H1 (cell line): ENCODE results near the gene PRR23B. TPM values are rescaled to one million over a fixed set of nuclear protein-coding genes. Genes with fewer than 3 reads are reported as not detected.
A peak's percentile ranks its signal among the peaks of the same experiment; 100 is the strongest.

Experiments
- CTCF ChIA-PET: fragments of 300-600 bp; sonication (Branson Sonifier 250); formaldehyde crosslinking; loops from one replicate; lab custom pipeline; 2021; ENCODE audit not compliant: partially characterized antibody; lab: Charles Lee
- POLR2A ChIA-PET: fragments of 300-600 bp; sonication (Branson Sonifier 250); formaldehyde crosslinking; loops from one replicate; lab custom pipeline; 2021; ENCODE audit warnings: inconsistent platforms; ENCODE audit not compliant: partially characterized antibody; lab: Charles Lee
- DNase-seq, 2 experiments: peaks; one replicate each; pipeline versions ENCODE4 v3.0.0 to v3.0.0-alpha.2; 2010 to 2022; ENCODE audit warnings: low spot score in 2 of 2, low read depth in 1 of 2, mixed read lengths in 1 of 2
- FAIRE-seq: peaks from 2 replicates; lab custom pipeline; 2011; peaks lifted over from hg19 to GRCh38; lab: Jason Lieb, UNC
- H2AFZ ChIP-seq: 2 replicates; pipeline ENCODE4 v1.8.1; 2012; ENCODE audit warnings: low read length, inconsistent platforms
- H2AK5ac ChIP-seq: 2 replicates; pipeline ENCODE4 v1.6.1; 2013; ENCODE audit warnings: low read depth, low read length
- H2BK120ac ChIP-seq: replicated peaks from 2 replicates; pipeline ENCODE3; 2013; ENCODE audit warnings: low read depth, low read length, inconsistent platforms
- H2BK12ac ChIP-seq: 2 replicates; pipeline ENCODE4 v1.6.1; 2013; ENCODE audit warnings: low read depth, low read length
- H2BK15ac ChIP-seq: 2 replicates; pipeline ENCODE4 v1.6.1; 2013; ENCODE audit warnings: low read length
- H2BK20ac ChIP-seq: 2 replicates; pipeline ENCODE4 v1.6.1; 2013; ENCODE audit warnings: low read length
- H2BK5ac ChIP-seq: 2 replicates; pipeline ENCODE4 v1.6.1; 2013; ENCODE audit warnings: low read depth, low read length
- H3K14ac ChIP-seq: 2 replicates; pipeline ENCODE4 v1.6.1; 2013; ENCODE audit warnings: inconsistent platforms; ENCODE audit not compliant: insufficient read length
- H3K18ac ChIP-seq: 2 replicates; pipeline ENCODE4 v1.6.1; 2013; ENCODE audit warnings: low read length; ENCODE audit errors: extremely low read depth
- H3K23ac ChIP-seq: 2 replicates; pipeline ENCODE4 v1.6.1; 2013; ENCODE audit warnings: inconsistent platforms; ENCODE audit not compliant: insufficient read length
- H3K23me2 ChIP-seq: 2 replicates; pipeline ENCODE4 v1.6.1; 2013; ENCODE audit warnings: low read depth, low read length
- H3K27ac ChIP-seq: 2 replicates; pipeline ENCODE4 v1.6.1; 2011; ENCODE audit warnings: low read depth, low read length, inconsistent platforms
- H3K27me3 ChIP-seq, 4 experiments: replicated peaks in 1 of 4; 1 replicate in 1 of 4; 2 replicates in 3 of 4; pipeline versions ENCODE4 v1.6.1 to v1.8.1; 2011 to 2013; ENCODE audit warnings: low read length in 3 of 4, mild to moderate bottlenecking in 3 of 4, inconsistent platforms in 2 of 4, mixed read lengths in 2 of 4, moderate library complexity in 1 of 4; ENCODE audit not compliant: control insufficient read depth in 3 of 4, insufficient read depth in 3 of 4; ENCODE audit errors: extremely low read depth in 1 of 4
- H3K36me3 ChIP-seq, 4 experiments: 2 replicates each; pipeline versions ENCODE4 v1.6.1 to v1.8.1; 2011 to 2013; ENCODE audit warnings: mild to moderate bottlenecking in 4 of 4, low read length in 3 of 4, moderate library complexity in 2 of 4, control low read depth in 1 of 4, inconsistent platforms in 1 of 4; ENCODE audit not compliant: insufficient read depth in 4 of 4, control insufficient read depth in 2 of 4
- H3K4ac ChIP-seq: replicated peaks from 2 replicates; pipeline ENCODE3; 2013; ENCODE audit warnings: low read length, low read depth, mixed read lengths, inconsistent platforms; ENCODE audit not compliant: insufficient read length
- H3K4me1 ChIP-seq, 4 experiments: replicated peaks in 1 of 4; 1 replicate in 1 of 4; 2 replicates in 3 of 4; pipeline versions ENCODE4 v1.6.1 to v1.8.1; 2011 to 2013; ENCODE audit warnings: low read length in 3 of 4, inconsistent platforms in 2 of 4, mixed read lengths in 1 of 4; ENCODE audit not compliant: insufficient read depth in 4 of 4, control insufficient read depth in 3 of 4
- H3K4me2 ChIP-seq, 2 experiments: 2 replicates each; pipeline versions ENCODE4 v1.6.1 to v1.8.1; 2011 to 2013; ENCODE audit warnings: low read depth in 2 of 2, low read length in 2 of 2, control low read depth in 1 of 2, inconsistent platforms in 1 of 2, mild to moderate bottlenecking in 1 of 2; ENCODE audit not compliant: insufficient read depth in 1 of 2
- H3K4me3 ChIP-seq, 4 experiments: fragments of 200-600, 300-600 bp in 1 of 4; sonication (generic), shearing (Covaris generic), sonication (Bioruptor Twin) in 1 of 4; 2 replicates each; pipeline versions ENCODE4 v1.5.1 to v1.8.1; 2011 to 2016; ENCODE audit warnings: low read length in 4 of 4, low read depth in 3 of 4, control low read depth in 2 of 4, inconsistent platforms in 2 of 4, mild to moderate bottlenecking in 2 of 4, mixed read lengths in 1 of 4, moderate library complexity in 1 of 4; ENCODE audit not compliant: insufficient read depth in 2 of 4; ENCODE audit errors: extremely low read depth in 1 of 4
- H3K56ac ChIP-seq: replicated peaks from 2 replicates; pipeline ENCODE3; 2013; ENCODE audit warnings: low read depth, mild to moderate bottlenecking, mixed read lengths, low read length, inconsistent platforms; ENCODE audit not compliant: insufficient read length
- H3K79me1 ChIP-seq: 2 replicates; pipeline ENCODE4 v1.6.1; 2013; ENCODE audit warnings: low read depth, low read length, control low read depth
- H3K79me2 ChIP-seq, 2 experiments: 2 replicates each; pipeline versions ENCODE4 v1.6.1 to v1.8.1; 2012 to 2013; ENCODE audit warnings: low read length in 2 of 2, mild to moderate bottlenecking in 2 of 2, inconsistent platforms in 1 of 2; ENCODE audit not compliant: insufficient read depth in 2 of 2, control insufficient read depth in 1 of 2
- H3K9ac ChIP-seq, 4 experiments: replicated peaks in 1 of 4; 1 replicate in 1 of 4; 2 replicates in 3 of 4; pipeline versions ENCODE4 v1.6.1 to v1.8.1; 2011 to 2013; ENCODE audit warnings: low read depth in 3 of 4, low read length in 3 of 4, control low read depth in 2 of 4, mild to moderate bottlenecking in 2 of 4, moderate library complexity in 2 of 4, inconsistent platforms in 1 of 4; ENCODE audit errors: extremely low read depth in 1 of 4
- H3K9me3 ChIP-seq, 2 experiments: 2 replicates each; pipeline versions ENCODE4 v1.6.1 to v1.8.1; 2012 to 2013; ENCODE audit warnings: mild to moderate bottlenecking in 2 of 2, moderate library complexity in 2 of 2, control low read depth in 1 of 2, inconsistent platforms in 1 of 2, low read depth in 1 of 2, low read length in 1 of 2, mixed read lengths in 1 of 2; ENCODE audit not compliant: insufficient read depth in 2 of 2
- H4K20me1 ChIP-seq, 2 experiments: replicated peaks in 1 of 2; 2 replicates each; pipeline versions ENCODE3 to v1.8.1; 2011 to 2013; ENCODE audit warnings: inconsistent platforms in 2 of 2, low read length in 2 of 2, mild to moderate bottlenecking in 1 of 2; ENCODE audit not compliant: insufficient read depth in 2 of 2, control insufficient read depth in 1 of 2
- H4K5ac ChIP-seq: 2 replicates; pipeline ENCODE4 v1.6.1; 2013; ENCODE audit warnings: low read length, low read depth, mixed read lengths, inconsistent platforms; ENCODE audit not compliant: insufficient read length
- H4K8ac ChIP-seq: 2 replicates; pipeline ENCODE4 v1.8.0; 2013; ENCODE audit warnings: mild to moderate bottlenecking, moderate library complexity, low read length, inconsistent platforms; ENCODE audit not compliant: insufficient read depth; ENCODE audit errors: extremely low read depth
- H4K91ac ChIP-seq: replicated peaks from 2 replicates; pipeline ENCODE3; 2013; ENCODE audit warnings: low read length, mixed read lengths, inconsistent platforms; ENCODE audit not compliant: insufficient read length
- CTBP2 ChIP-seq: IDR thresholded peaks from 2 replicates; pipeline ENCODE4 v1.7.0; 2011; ENCODE audit warnings: borderline replicate concordance, mild to moderate bottlenecking, moderate library complexity, mixed read lengths, low read length; ENCODE audit not compliant: insufficient read depth, insufficient read length
- EP300 ChIP-seq, 2 experiments: IDR thresholded peaks; 1 replicate in 1 of 2; 2 replicates in 1 of 2; pipeline ENCODE4 v1.6.1; 2011 to 2012; ENCODE audit warnings: low read depth in 2 of 2, low read length in 2 of 2, mild to moderate bottlenecking in 2 of 2, borderline replicate concordance in 1 of 2, inconsistent platforms in 1 of 2, moderate library complexity in 1 of 2
- RAD21 ChIP-seq, 2 experiments: IDR thresholded peaks in 1 of 2; conservative IDR thresholded peaks in 1 of 2; 2 replicates each; pipeline ENCODE4 v1.6.1; 2011; ENCODE audit warnings: low read depth in 2 of 2, low read length in 2 of 2, improper control_type of control experiment in 1 of 2, inconsistent platforms in 1 of 2, mild to moderate bottlenecking in 1 of 2, moderate library complexity in 1 of 2
- SIRT6 ChIP-seq: IDR thresholded peaks from one replicate; pipeline ENCODE4 v1.7.1; 2012; ENCODE audit warnings: low read length, inconsistent platforms
- SUZ12 ChIP-seq: fragments of 200-600 bp; sonication (generic); IDR thresholded peaks from 2 replicates; pipeline ENCODE4 v1.6.1; 2012; ENCODE audit warnings: mild to moderate bottlenecking, inconsistent platforms, low read length, moderate library complexity, mixed read lengths
- WGBS, 2 experiments: shearing (Covaris generic) in 1 of 2; methylation state at CpG; one replicate each; pipeline versions ENCODE4 v1.1.6 to v1.1.7; 2013 to 2015; ENCODE audit warnings: low lambda C conversion rate in 2 of 2, mixed read lengths in 2 of 2, inconsistent platforms in 1 of 2, low coverage in 1 of 2, missing lambda C conversion rate in 1 of 2; ENCODE audit not compliant: insufficient replicate concordance in 2 of 2, insufficient coverage in 1 of 2, insufficient read length in 1 of 2; ENCODE audit errors: extremely low coverage in 1 of 2, missing lambda C conversion rate in 1 of 2; 5-methylcytosine and 5-hydroxymethylcytosine counted together
- polyA plus RNA-seq, 7 experiments: library from polyadenylated mRNA; depleted of rRNA in 3 of 7; stranded (reverse) in 5 of 7; unstranded in 2 of 7; fragments of >200 nt in 5 of 7; fragments of 200-250 nt in 2 of 7; gene quantifications; 1 replicate in 5 of 7; 2 replicates in 1 of 7; 4 replicates in 1 of 7; pipeline versions ENCODE4 v1.2.1 to v1.2.3, GENCODE V29; 2011 to 2013; ENCODE audit warnings: missing spikeins in 2 of 7, mixed read lengths in 2 of 7
- total RNA-seq: library from RNA; stranded (reverse); fragmentation: NEBNext Ultra II Directional; extraction: Animal tissue kit (Norgen Biotek cat#: 25700); gene quantifications from 2 replicates; pipeline ENCODE4 v1.2.1, GENCODE V29; 2021
- TF ChIP-seq, protein P1 (sequence below): IDR thresholded peaks from 2 replicates; pipeline ENCODE4 v1.6.1; 2012; ENCODE audit warnings: inconsistent platforms
- TF ChIP-seq, protein P2 (sequence below), 3 experiments: IDR thresholded peaks; 1 replicate in 2 of 3; 2 replicates in 1 of 3; pipeline versions ENCODE4 v1.5.1 to v1.6.1; 2011; ENCODE audit warnings: low read length in 3 of 3, mild to moderate bottlenecking in 3 of 3, inconsistent platforms in 2 of 3, low read depth in 1 of 3, moderate library complexity in 1 of 3; ENCODE audit not compliant: insufficient read depth in 1 of 3; ENCODE audit errors: control extremely low read depth in 1 of 3

The PRR23B gene
- total and polyA plus RNA-seq, 2 of the 8 experiments (the other 6 are each of a cell fraction or from before 2014, with no cell fraction given), result not detected

DNA sequence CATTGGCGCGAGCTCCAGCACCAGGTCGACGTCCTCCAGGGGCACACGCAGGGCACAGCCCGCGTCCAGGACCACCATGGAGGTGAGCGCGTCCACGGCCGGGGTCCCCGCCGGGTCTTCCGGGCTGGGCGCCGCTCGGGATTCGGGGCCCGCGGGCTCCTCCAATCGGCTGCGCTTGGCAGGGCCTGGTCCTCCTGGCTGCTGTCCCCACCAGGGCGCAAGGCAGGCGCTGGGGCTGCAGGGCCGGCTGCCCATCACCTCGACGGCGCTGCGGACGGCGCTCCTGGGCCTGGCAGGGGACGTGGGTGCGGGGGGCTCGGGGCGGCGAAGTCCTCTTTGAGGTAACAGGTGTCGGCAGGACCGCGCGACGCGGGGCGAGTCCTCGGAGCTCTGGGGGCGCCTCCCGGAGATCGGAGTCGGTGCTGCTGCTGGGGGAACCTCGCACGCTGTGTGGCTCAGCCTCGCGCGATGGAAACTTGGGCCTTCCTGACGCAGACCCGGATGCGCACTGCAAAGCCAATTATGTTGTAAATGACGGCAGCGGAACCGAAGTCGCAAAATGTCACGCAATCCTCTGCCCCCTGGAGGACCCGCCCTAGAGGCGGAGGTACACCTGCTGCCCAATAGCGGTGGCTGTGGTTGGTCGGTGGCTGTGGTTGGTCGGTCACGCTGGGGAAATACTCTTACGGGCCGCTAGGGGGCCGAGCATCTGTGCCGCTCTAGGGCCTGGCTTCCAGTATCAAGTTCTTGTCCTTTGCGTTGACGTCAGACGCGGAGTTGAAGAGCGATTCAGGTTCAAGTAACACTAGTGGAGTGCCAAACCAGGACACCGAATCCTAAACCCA, 23.9 kb upstream of the PRR23B start, which contains the start of gene PRR23C:
Gene PRR23C, minus strand, starts transcription at position 527 of the 845 bp plus-strand sequence. Its CDS starts 272 bp downstream, at position 255.
- H3K4me2 ChIP-seq, result no peak within 1 kb of the TSS
- no peak within 1 kb of the TSS for H2BK15ac ChIP-seq
- no peak for DNase-seq
- no peak within 1 kb of the TSS for H2BK20ac ChIP-seq
- H3K23me2 ChIP-seq, result no peaks in the 10 kb centered on the region
- POLR2A ChIA-PET, result no interaction called here
- FAIRE-seq, result no peak
- H3K79me1 ChIP-seq, result no peaks in the 10 kb centered on the region
- WGBS, 2 experiments, result 95% methylated on average over 43 of the region's 77 CpGs; no CpG with 5 or more reads in 1 of the 2 experiments
- no peak for TF ChIP-seq SIRT6
- no peak for TF ChIP-seq SUZ12
- no peak for TF ChIP-seq RAD21 (IDR thresholded peaks at IDR 0.05 in 1 of 2, conservative IDR thresholded peaks at IDR 0.05 in 1 of 2; ENCODE audit: low read depth in 2 of 2, low read length in 2 of 2)
- TF ChIP-seq EP300 (IDR thresholded peaks at IDR 0.05; ENCODE audit: borderline replicate concordance in 1 of 2, low read depth in 2 of 2, low read length in 2 of 2), result no peak
- TF ChIP-seq, protein P1, sequence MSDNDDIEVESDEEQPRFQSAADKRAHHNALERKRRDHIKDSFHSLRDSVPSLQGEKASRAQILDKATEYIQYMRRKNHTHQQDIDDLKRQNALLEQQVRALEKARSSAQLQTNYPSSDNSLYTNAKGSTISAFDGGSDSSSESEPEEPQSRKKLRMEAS, result no peak
- no peak for TF ChIP-seq CTBP2
- TF ChIP-seq, protein P2, sequence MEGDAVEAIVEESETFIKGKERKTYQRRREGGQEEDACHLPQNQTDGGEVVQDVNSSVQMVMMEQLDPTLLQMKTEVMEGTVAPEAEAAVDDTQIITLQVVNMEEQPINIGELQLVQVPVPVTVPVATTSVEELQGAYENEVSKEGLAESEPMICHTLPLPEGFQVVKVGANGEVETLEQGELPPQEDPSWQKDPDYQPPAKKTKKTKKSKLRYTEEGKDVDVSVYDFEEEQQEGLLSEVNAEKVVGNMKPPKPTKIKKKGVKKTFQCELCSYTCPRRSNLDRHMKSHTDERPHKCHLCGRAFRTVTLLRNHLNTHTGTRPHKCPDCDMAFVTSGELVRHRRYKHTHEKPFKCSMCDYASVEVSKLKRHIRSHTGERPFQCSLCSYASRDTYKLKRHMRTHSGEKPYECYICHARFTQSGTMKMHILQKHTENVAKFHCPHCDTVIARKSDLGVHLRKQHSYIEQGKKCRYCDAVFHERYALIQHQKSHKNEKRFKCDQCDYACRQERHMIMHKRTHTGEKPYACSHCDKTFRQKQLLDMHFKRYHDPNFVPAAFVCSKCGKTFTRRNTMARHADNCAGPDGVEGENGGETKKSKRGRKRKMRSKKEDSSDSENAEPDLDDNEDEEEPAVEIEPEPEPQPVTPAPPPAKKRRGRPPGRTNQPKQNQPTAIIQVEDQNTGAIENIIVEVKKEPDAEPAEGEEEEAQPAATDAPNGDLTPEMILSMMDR (IDR thresholded peaks at IDR 0.05; ENCODE audit: control extremely low read depth in 1 of 3, insufficient read depth in 1 of 3, low read depth in 1 of 3, low read length in 3 of 3), result peak in 2 of 3 experiments; percentile 29 to 39; a peak in 2 of 4 replicates
- no peak within 1 kb of the TSS for H3K27ac ChIP-seq
- no peak within 1 kb of the TSS for H4K5ac ChIP-seq
- H3K4me3 ChIP-seq, result no peak within 1 kb of the TSS
- H2BK5ac ChIP-seq, result no peak within 1 kb of the TSS
- H2BK12ac ChIP-seq, result no peak within 1 kb of the TSS
- H3K4ac ChIP-seq, result no peak within 1 kb of the TSS
- H3K56ac ChIP-seq, result no peak within 1 kb of the TSS
- no peak within 1 kb of the TSS for H2AFZ ChIP-seq
- H3K9me3 ChIP-seq, result peaks cover 7 to 23% of the 10 kb centered on the region in 2 experiments; a peak in 3 of 4 replicates
- no peak within 1 kb of the TSS for H2AK5ac ChIP-seq
- CTCF ChIA-PET, result interaction anchor here (1.9 kb wide), 1 partner anchor 11 kb away, joined by 4 read pairs; no protein-coding TSS in a partner anchor
- H3K14ac ChIP-seq, result no peak within 1 kb of the TSS
- no peaks in the 10 kb centered on the region for H4K20me1 ChIP-seq
- no peak within 1 kb of the TSS for H3K23ac ChIP-seq
- no peak within 1 kb of the TSS for H3K9ac ChIP-seq
- no peak within 1 kb of the TSS for H3K18ac ChIP-seq
- H3K4me1 ChIP-seq, result no peaks in the 10 kb centered on the region
- H4K8ac ChIP-seq, result no peak within 1 kb of the TSS
- H4K91ac ChIP-seq, result no peak within 1 kb of the TSS
- no peaks in the 10 kb centered on the region for H3K36me3 ChIP-seq
- H3K27me3 ChIP-seq, result no peaks in the 10 kb centered on the region
- no peak within 1 kb of the TSS for H2BK120ac ChIP-seq
- no peaks in the 10 kb centered on the region for H3K79me2 ChIP-seq
